ENCODE results near the gene MEGF6.
"Not testable (repeated sequence)": the region's sequence is repeated elsewhere in the genome, so short reads cannot be mapped to it uniquely, and the experiment has no call there.

MEGF6 gene

DNA sequence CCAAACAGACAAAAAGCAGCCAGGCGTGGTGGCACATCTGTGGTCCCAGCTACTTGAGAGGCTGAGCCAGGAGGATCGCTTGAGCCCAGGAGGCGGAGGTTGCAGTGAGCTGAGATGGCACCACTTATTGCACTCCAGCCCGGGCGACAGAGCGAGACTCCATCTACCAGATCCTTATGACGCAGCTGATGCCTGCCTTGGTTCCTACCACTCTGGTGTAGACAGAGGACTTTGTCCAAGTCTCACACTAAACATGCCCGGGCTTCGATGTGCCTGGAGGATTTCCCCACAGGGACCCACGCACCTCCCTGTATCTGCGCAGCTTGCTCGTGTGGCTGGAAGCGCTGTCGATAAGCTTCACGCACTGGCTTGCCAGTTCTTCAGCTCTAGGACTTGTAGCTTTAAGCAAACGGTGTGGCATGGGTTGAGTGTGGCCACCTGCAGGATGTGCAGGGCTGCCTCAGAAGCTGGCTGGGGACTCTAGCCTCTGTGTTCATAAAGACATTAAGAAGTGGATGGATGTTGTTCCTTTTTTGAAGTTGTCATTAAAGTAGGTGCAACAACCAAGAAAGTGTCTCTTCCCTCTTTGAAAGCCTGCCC, 18.4 kb upstream of the MEGF6 start:
- DNase-seq (ENCODE audit: extremely low spot score, insufficient read length, low read depth) (no peak), FAIRE-seq (no peak)

DNA sequence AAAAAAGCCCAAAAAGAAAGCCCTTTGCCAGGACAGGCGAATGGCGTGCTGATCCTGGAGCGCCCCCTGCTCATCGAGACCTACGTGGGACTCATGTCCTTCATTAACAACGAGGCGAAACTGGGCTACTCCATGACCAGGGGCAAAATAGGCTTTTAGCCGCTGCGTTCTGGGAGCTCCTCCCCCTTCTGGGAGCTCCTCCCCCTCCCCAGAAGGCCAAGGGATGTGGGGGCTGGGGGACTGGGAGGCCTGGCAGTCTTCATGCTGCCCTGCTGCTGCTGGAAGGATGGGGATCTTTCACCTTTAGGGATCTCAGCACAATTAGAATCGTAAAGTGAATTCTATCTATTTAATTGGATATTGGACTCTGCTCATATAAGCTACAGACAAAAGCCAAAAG, 17.1 kb upstream of the MEGF6 start:
- DNase-seq (ENCODE audit: extremely low spot score, insufficient read length, low read depth) (no peak), FAIRE-seq (no peak)

DNA sequence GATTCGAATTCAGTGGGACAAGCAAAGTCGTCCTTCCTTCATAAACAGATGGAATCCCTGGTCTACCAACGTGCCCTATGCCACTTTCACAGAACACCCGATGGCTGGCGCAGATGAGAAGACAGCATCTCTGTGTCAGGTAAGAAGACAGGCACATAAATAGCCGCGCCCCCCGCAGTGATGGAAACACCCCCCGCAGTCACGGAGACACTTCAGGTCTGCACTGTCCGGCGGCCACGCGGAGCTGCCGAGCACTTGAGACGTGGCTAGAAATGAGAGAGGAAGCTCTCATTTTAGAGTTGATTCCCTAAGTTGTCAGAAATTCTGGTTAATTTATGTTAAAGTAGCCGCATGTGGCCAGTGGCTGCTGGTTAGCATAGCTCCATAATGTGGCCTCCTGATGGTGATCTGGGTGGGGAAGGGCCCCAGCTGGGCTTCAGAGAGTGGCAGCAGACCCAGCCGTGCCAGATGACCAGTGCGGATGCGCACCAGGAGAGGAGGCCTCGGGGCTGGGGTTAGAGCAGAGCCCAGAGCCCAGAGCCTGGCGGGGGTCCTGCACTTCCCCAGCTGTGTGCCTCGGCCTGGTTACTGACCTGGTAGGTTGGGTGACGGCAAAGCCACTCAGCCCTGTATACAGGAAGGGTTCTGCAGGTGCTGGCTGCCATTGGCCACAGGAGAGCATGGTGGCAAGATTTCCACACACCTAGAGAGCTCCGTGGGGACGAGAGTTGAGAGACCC, 16.4 kb upstream of the MEGF6 start:
- DNase-seq (ENCODE audit: extremely low spot score, insufficient read length, low read depth): no peak
- no peak for FAIRE-seq

DNA sequence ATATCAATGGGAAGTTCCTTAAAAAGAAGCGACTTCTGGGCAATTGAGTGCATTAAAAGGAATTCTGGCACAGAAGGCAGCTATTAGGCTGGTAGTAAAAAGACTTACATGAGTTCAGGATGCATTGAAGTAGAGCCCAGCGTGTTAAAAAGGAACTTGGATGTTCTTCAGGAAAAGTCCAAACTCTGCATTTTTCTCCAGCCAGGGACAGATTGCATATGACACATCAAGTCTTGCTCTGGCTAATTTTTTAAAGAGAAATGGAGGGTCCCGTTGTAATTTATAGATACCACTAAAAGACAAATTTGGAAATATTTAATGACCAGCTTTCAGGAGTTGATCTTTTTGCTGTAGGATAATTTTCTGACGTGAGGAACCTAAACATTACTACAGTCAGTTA, 14.7 kb upstream of the MEGF6 start:
- no peak for FAIRE-seq

GRCh38 chr1:3625151-3625907, 14.0 kb upstream of the MEGF6 start:
- FAIRE-seq (no peak), DNase-seq (ENCODE audit: extremely low spot score, insufficient read length, low read depth) (no peak)

More for the DNA sequence above, 14.7 kb upstream of the MEGF6 start:
- DNase-seq (ENCODE audit: extremely low spot score, insufficient read length, low read depth): no peak

DNA sequence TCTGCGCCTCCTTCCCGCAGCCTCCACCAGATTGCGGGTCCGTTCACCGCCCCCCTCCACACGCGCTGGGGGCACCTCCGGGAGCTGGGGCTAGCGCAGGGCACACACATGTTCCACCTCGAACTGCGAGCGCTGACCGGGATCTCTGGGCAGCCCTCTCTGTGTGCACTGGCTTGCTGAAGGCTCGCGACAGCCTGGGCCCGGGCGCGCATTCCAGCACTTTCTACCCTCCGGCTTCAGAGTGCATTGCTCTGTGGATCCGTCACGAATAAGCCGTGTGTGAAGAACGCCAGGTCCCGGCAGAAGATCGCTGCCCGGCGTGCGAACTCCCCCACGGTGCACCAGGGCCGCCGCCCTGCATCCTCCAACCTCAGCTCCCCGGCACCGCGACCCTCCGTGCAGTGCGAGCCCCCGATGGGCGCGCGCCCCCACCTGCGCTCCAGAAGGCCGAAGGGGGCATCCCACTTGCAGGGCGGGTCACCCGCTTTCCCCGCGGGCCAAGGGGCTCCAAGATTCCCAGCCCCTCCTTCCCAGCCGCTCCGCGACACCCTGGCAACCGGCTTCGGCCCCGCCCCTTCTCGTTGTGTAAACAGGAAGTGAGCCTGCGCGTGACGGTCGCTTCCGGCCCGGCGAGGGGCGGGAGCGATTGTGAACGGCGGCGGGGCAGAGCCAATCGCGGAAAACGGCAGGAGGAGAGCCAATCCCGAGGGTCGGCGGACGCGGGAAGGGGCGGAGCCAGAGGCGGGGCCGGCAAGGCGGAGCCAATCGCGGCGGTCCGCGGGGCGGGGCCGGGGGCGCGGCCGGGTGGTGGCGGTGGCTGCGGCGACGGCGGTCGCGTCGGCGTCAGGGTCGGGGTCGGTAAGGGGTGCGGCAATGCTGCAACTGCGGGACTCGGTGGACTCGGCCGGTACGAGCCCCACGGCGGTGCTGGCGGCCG, 13.2 kb upstream of the MEGF6 start, which contains the start of gene TPRG1L:
Gene TPRG1L, plus strand, starts transcription at position 816 of the 937 bp plus-strand sequence. Its CDS starts 58 bp downstream, at position 874.
- DNase-seq (ENCODE audit: extremely low spot score, insufficient read length, low read depth): peak; percentile 100
- peak; percentile 96 for FAIRE-seq

GRCh38 chr1:3623441-3624199, 12.3 kb upstream of the MEGF6 start:
- no peak for FAIRE-seq

GRCh38 chr1:3622102-3622501, 10.8 kb upstream of the MEGF6 start:
- DNase-seq (ENCODE audit: extremely low spot score, insufficient read length, low read depth); FAIRE-seq: not testable (repeated sequence)

More at GRCh38 chr1:3623441-3624199, 12.3 kb upstream of the MEGF6 start:
- no peak for DNase-seq (ENCODE audit: extremely low spot score, insufficient read length, low read depth)

GRCh38 chr1:3621151-3621671, 9.9 kb upstream of the MEGF6 start:
- peak; percentile 46 for FAIRE-seq

DNA sequence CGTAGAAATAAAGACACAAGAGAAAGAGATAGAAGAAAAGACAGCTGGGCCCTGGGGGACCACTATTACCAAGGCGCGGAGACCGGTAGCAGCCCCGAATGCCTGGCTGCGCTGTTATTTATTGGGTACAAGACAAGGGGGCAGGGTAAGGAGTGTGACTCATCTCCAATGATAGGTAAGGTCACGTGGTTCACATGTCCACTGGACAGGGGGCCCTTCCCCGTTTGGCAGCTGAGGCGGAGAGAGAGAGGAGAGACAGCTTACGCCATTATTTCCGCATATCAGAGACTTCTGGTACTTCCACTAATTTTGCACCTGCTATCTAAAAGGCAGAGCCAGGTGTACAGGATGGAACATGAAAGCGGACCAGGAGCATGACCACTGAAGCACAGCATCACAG, 9.4 kb upstream of the MEGF6 start:
- FAIRE-seq: no peak
- DNase-seq (ENCODE audit: extremely low spot score, insufficient read length, low read depth): no peak

More at GRCh38 chr1:3621151-3621671, 9.9 kb upstream of the MEGF6 start:
- DNase-seq (ENCODE audit: extremely low spot score, insufficient read length, low read depth): not testable (repeated sequence)

- DNase-seq (ENCODE audit: extremely low spot score, insufficient read length, low read depth) (peak; percentile 62), FAIRE-seq (peak; percentile 82)
Observed at GRCh38 chr1:3618881-3619671, 7.8 kb upstream of the MEGF6 start.

DNA sequence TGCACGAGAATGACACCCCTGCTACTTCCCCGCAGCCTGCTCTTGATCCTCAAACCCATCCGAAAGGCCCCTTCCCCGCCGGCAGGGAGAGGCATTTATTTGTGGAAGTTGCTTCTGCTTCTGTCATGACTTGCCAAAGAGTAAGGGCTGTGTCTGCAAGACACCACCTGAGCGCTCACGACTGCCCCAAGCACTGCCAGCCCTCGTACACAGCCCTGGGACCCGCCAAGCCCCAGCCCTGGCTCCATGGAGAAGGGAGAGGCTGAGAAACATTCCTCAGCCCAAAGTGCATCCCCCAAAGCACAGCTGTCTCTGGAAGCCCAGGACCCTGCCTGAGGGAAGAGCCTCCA, 7.2 kb upstream of the MEGF6 start:
- no peak for FAIRE-seq

GRCh38 chr1:3617806-3618345, 6.6 kb upstream of the MEGF6 start:
- FAIRE-seq (no peak), DNase-seq (ENCODE audit: extremely low spot score, insufficient read length, low read depth) (no peak)

More for the DNA sequence above, 7.2 kb upstream of the MEGF6 start:
- no peak for DNase-seq (ENCODE audit: extremely low spot score, insufficient read length, low read depth)

DNA sequence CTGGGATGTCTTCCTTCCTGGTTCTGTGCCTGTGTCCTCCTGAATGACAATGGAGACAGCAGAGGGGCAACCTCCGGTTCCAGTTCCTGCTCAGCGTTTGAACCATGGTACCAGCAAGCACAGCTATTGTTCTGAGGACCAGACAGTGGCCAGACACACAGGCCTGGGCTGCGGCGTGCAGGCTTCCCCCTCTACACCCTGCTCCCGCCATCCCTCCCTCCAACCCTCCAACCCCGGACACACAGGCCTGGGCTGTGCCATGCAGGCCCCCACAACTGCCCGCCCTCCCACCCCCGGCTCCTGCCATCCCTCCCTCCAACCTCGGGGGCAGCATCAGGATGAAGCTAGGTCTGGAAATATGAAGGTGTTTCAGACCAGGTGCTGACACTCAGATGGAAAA, 5.6 kb upstream of the MEGF6 start:
- DNase-seq (ENCODE audit: extremely low spot score, insufficient read length, low read depth) (no peak), FAIRE-seq (no peak)

- no peak for DNase-seq (ENCODE audit: extremely low spot score, insufficient read length, low read depth)
- FAIRE-seq: no peak
Observed at GRCh38 chr1:3614755-3615742, 3.7 kb upstream of the MEGF6 start.

GRCh38 chr1:3612123-3612522, 815 bp upstream of the MEGF6 start:
- FAIRE-seq: no peak
- DNase-seq (ENCODE audit: extremely low spot score, insufficient read length, low read depth): no peak

Data from GM18507 (cell line).